Measurements from ENCODE around the gene OPCML.

DNA sequence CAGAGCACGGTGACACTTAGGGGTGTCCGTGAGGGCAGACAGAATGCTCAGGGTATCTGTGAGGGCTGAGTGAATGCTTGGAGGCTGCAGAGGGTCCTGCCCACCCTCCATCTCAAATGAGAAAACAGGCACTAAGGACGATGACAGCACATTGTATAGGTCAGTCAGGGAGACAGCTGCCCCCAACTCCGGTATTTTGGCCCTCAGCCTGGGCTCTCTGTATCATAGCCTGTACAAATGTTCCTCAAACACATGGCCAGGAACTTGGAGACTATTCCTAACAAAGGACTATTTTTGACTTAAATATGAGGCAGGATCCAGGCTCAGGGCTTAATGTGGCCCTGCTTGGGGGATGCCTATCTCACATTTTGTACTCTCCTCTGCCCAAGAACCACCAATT is 145.4 kb downstream of the OPCML start:
- TF ChIP-seq ZNF607 (CRISPR knock-in tag; IDR thresholded peaks at IDR 0.05; ENCODE audit: borderline replicate concordance): no peak
- TF ChIP-seq, protein P1, sequence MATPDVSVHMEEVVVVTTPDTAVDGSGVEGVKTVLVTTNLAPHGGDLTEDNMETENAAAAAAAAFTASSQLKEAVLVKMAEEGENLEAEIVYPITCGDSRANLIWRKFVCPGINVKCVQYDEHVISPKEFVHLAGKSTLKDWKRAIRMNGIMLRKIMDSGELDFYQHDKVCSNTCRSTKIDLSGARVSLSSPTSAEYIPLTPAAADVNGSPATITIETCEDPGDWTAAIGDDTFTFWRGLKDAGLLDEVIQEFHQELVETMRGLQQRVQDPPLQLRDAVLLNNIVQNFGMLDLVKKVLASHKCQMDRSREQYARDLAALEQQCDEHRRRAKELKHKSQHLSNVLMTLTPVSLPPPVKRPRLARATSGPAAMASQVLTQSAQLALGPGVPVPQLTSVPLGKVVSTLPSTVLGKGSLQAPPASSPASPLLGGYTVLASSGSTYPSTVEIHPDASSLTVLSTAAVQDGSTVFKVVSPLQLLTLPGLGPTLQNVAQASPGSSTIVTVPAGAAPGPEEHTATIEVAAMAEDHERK (CRISPR knock-in tag; IDR thresholded peaks at IDR 0.05; ENCODE audit: low read depth): no peak
- TF ChIP-seq SMAD3 (CRISPR knock-in tag; IDR thresholded peaks at IDR 0.05): no peak
- no peak for TF ChIP-seq ZNF558 (CRISPR knock-in tag; IDR thresholded peaks at IDR 0.05; ENCODE audit: borderline replicate concordance)
- no peak for TF ChIP-seq ZSCAN9 (CRISPR knock-in tag; IDR thresholded peaks at IDR 0.05; ENCODE audit: borderline replicate concordance)
- TF ChIP-seq CEBPB (IDR thresholded peaks at IDR 0.05; ENCODE audit: borderline replicate concordance, low read depth, low read length): no peak
- TF ChIP-seq, protein P2, sequence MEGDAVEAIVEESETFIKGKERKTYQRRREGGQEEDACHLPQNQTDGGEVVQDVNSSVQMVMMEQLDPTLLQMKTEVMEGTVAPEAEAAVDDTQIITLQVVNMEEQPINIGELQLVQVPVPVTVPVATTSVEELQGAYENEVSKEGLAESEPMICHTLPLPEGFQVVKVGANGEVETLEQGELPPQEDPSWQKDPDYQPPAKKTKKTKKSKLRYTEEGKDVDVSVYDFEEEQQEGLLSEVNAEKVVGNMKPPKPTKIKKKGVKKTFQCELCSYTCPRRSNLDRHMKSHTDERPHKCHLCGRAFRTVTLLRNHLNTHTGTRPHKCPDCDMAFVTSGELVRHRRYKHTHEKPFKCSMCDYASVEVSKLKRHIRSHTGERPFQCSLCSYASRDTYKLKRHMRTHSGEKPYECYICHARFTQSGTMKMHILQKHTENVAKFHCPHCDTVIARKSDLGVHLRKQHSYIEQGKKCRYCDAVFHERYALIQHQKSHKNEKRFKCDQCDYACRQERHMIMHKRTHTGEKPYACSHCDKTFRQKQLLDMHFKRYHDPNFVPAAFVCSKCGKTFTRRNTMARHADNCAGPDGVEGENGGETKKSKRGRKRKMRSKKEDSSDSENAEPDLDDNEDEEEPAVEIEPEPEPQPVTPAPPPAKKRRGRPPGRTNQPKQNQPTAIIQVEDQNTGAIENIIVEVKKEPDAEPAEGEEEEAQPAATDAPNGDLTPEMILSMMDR (CRISPR knock-in tag; IDR thresholded peaks at IDR 0.05): no peak

All from HepG2 (cell line).